GM06990 (cell line): ENCODE results near the gene MUC13.

Source experiments
- DNase-seq: peaks from one replicate; pipeline ENCODE4 v3.0.0-alpha.2; 2011; ENCODE audit not compliant: insufficient read length; ENCODE audit errors: extremely low read depth
- H3K27me3 ChIP-seq: replicated peaks from 2 replicates; pipeline ENCODE4 v1.6.0; 2011; ENCODE audit warnings: low read length; ENCODE audit not compliant: control insufficient read depth, insufficient read depth
- H3K36me3 ChIP-seq: 2 replicates; pipeline ENCODE4 v1.5.1; 2011; ENCODE audit warnings: low read length; ENCODE audit not compliant: control insufficient read depth, insufficient read depth
- H3K4me3 ChIP-seq: replicated peaks from 2 replicates; pipeline ENCODE4 v1.5.1; 2011; ENCODE audit warnings: low read depth, mild to moderate bottlenecking, control low read depth, low read length
- TF ChIP-seq, protein P1 (sequence below): IDR thresholded peaks from 2 replicates; pipeline ENCODE4 v1.5.1; 2011; ENCODE audit warnings: low read length, control low read depth, mild to moderate bottlenecking, inconsistent platforms; ENCODE audit not compliant: insufficient read depth, poor library complexity, severe bottlenecking

The MUC13 gene

DNA sequence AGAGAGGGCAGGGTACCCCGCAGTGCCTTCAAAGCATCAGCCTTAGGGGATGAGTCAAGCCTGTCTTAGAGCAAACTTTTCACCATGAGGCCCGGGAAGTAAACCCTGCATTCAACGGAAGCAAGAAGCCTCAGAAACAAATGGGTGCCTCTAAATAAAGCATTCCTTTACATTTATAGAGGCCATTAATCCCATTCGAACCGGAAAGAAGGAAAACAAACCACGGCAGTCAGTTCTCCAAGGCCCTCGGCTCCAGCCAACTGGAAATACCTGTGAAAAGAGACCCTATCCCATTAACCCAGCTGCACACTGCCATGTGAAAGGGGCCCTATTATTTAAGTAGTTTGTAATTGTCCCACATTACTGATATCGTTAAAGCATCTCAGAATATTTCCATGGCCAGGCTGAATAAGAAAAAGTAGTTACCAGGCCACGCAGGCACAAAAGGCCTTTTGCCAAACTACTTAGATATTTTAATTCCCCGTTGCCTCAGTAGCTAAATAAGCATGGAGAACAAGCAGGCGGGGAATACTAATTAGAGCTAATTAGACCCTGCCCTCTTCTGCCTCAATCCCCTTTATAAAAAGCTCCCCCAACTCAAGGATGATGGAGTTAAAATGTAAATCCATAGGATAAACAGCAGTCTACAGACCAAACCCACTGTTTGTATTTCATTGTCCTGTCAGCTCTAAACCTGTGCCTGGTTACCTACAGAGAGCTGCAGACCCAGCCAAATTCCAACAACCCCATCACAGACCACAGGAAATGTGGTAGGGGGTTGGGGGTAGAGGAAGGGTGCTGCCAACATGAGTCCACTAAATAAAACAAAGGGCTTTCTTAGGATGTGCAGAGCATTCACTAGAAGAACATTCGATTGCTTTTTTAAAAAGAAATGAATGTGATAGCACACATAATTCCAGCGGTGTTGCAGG, 51.5 kb downstream of the MUC13 start:
- DNase-seq = no peak
- TF ChIP-seq, protein P1, sequence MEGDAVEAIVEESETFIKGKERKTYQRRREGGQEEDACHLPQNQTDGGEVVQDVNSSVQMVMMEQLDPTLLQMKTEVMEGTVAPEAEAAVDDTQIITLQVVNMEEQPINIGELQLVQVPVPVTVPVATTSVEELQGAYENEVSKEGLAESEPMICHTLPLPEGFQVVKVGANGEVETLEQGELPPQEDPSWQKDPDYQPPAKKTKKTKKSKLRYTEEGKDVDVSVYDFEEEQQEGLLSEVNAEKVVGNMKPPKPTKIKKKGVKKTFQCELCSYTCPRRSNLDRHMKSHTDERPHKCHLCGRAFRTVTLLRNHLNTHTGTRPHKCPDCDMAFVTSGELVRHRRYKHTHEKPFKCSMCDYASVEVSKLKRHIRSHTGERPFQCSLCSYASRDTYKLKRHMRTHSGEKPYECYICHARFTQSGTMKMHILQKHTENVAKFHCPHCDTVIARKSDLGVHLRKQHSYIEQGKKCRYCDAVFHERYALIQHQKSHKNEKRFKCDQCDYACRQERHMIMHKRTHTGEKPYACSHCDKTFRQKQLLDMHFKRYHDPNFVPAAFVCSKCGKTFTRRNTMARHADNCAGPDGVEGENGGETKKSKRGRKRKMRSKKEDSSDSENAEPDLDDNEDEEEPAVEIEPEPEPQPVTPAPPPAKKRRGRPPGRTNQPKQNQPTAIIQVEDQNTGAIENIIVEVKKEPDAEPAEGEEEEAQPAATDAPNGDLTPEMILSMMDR = no peak
- H3K27me3 ChIP-seq = no peaks in the 10 kb centered on the region
- no peak overlapping the region for H3K4me3 ChIP-seq
- no peaks in the 10 kb centered on the region for H3K36me3 ChIP-seq

DNA sequence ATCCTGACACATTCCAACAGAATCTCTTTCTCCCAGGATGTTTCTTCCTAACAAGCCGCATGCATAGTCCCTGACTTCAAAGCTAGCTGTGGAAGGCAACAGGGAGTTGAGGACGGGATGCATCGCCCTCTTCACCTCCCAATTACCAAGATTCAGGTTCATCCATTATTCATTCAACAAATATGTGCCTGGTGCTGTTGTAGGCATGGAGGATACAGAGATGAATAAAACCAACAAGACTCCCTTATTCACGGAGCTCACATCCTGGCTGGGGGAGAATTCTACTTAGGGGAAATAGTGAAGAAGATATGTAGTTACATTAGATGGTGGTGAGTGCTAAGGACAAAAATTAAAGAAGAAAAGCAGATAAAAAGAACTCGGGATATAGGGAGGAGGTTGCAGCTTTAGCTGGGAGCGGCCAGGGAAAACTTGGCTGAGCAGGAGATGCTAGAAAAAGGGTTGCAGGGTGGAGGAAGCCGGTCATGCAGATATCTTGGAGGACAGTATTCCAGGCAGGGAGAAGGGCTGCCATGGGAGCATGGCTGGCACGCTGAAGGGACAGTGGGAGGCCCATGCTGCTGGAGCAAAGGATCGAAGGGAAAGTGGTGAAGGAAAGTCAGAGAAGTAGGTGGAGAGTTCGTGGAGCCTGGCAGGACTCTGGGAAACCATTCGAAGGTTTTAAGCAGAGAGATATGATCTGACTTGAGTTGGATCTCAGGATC, 52.4 kb downstream of the MUC13 start:
- H3K4me3 ChIP-seq = no peak overlapping the region
- TF ChIP-seq, protein P1 = no peak
- no peaks in the 10 kb centered on the region for H3K27me3 ChIP-seq
- H3K36me3 ChIP-seq = no peaks in the 10 kb centered on the region
- no peak for DNase-seq

DNA sequence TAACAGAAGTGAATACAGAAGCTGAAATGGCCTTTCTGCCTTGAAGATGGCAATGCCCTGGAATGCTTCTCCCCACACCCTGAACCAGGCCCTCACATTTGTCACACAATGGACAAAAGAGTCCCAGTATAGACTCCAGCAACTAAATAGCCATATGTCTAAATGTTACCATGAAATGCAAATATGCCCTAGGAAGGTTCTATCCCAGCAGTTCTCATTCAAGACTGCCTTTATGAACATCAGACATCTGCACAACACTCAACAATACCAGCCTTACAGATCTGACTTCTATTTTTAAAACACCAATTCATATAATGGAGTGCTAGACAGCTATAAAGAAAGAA, 55.2 kb downstream of the MUC13 start:
- TF ChIP-seq, protein P1 = no peak
- no peak overlapping the region for H3K4me3 ChIP-seq
- H3K36me3 ChIP-seq = no peaks in the 10 kb centered on the region
- no peak for DNase-seq
- H3K27me3 ChIP-seq = no peaks in the 10 kb centered on the region

DNA sequence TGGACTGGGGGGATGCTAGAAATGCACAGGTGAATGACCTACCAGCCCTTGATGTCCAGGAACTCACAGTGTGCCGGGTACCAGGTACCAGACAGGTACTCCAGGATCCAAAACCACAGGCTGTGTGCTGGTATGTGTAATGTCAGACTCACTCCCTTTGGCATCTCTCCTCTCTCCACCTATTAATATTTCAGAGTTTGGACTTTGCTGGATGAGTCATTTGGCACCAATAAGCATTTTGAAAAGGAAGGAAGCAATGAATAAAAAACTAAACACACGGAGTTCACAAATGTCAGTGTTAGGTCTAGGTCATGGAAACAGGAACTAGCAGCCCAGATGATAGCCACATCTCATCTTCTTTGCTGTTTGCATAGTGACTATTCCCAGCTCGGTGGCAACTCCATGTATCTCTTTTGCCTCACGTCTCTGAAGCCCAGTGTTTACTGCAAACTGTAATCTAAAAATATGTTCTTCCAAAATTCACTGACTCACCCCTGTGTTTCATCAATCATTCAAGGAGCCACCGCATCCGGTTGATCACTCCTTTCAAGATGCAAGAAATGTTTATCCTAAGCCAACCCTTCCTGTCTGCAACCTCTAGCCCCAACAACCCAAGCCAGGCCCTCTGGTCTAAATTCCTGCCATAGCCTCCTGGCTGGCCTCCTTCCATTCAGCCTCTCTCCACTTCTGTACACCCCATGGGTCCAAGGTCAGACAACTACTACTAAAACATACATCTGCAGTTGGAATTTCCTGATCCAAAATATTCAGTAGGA, 55.8 kb downstream of the MUC13 start:
- no peak for DNase-seq
- Histone ChIP-seq H3K27me3 (no peaks in the 10 kb centered on the region), H3K4me3 (no peak overlapping the region), H3K36me3 (no peaks in the 10 kb centered on the region)
- TF ChIP-seq, protein P1 = no peak

DNA sequence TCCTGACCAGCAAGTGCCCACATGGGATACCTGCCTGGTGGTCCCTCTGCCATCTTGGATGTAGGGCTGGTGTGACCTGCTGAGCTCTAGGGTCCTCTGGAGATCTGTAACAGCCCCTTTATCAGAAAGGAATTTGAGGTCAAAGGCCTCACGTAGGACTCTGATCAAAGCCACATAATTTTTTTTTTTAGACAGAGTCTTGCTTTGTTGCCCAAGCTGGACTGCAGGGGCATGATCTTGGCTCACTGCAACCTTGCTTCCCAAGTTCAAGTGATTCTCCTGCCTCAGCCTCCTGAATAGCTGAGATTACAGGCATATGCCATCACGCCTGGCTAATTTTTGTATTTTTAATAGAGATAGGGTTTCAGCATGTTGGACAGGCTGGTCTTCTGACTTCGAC, 56.9 kb downstream of the MUC13 start:
- Histone ChIP-seq H3K27me3 (no peaks in the 10 kb centered on the region), H3K36me3 (no peaks in the 10 kb centered on the region), H3K4me3 (no peak overlapping the region)
- DNase-seq = no peak
- TF ChIP-seq, protein P1 = no peak
